H9 (cell line): ENCODE measurements around the gene SIX2. TPM values are rescaled to one million over a fixed set of nuclear protein-coding genes. Genes with fewer than 3 reads are reported as not detected.

ENCODE experiments used
- DNase-seq: peaks from one replicate; pipeline ENCODE4 v3.0.0-alpha.2; 2017
- H2AFZ ChIP-seq: one replicate; pipeline ENCODE4 v1.6.1; 2013; ENCODE audit warnings: mild to moderate bottlenecking, low read length, control low read depth, moderate library complexity
- H2AK5ac ChIP-seq: 2 replicates; pipeline ENCODE4 v1.6.1; 2013; ENCODE audit warnings: low read length, control low read depth, mixed read lengths; ENCODE audit not compliant: insufficient read length
- H2BK120ac ChIP-seq: one replicate; pipeline ENCODE4 v1.6.1; 2013; ENCODE audit warnings: low read depth, mild to moderate bottlenecking, low read length, control low read depth, inconsistent platforms; ENCODE audit not compliant: poor library complexity, severe bottlenecking
- H2BK12ac ChIP-seq: 2 replicates; pipeline ENCODE4 v1.6.1; 2013; ENCODE audit warnings: low read length, control low read depth, mixed read lengths, low read depth; ENCODE audit not compliant: insufficient read length
- H2BK15ac ChIP-seq: 2 replicates; pipeline ENCODE4 v1.6.1; 2013; ENCODE audit warnings: low read depth, low read length, control low read depth
- H2BK20ac ChIP-seq: one replicate; pipeline ENCODE4 v1.6.1; 2013; ENCODE audit warnings: low read depth, mild to moderate bottlenecking, low read length, control low read depth, inconsistent platforms; ENCODE audit not compliant: poor library complexity, severe bottlenecking
- H2BK5ac ChIP-seq: 2 replicates; pipeline ENCODE4 v1.6.1; 2013; ENCODE audit warnings: low read length, control low read depth, mixed read lengths; ENCODE audit not compliant: insufficient read length
- H3K14ac ChIP-seq: 2 replicates; pipeline ENCODE4 v1.6.1; 2013; ENCODE audit warnings: low read length, control low read depth; ENCODE audit not compliant: insufficient read depth
- H3K18ac ChIP-seq: 2 replicates; pipeline ENCODE4 v1.6.1; 2013; ENCODE audit warnings: low read depth, mild to moderate bottlenecking, mixed read lengths, low read length, control low read depth; ENCODE audit not compliant: insufficient read length
- H3K23ac ChIP-seq: 2 replicates; pipeline ENCODE4 v1.6.1; 2013; ENCODE audit warnings: low read length, control low read depth, mixed read lengths, low read depth; ENCODE audit not compliant: insufficient read length
- H3K23me2 ChIP-seq: 2 replicates; pipeline ENCODE4 v1.6.1; 2013; ENCODE audit warnings: low read depth, mild to moderate bottlenecking, mixed read lengths, low read length, control low read depth; ENCODE audit not compliant: insufficient read length, poor library complexity, severe bottlenecking
- H3K27ac ChIP-seq: 2 replicates; pipeline ENCODE4 v1.5.1; 2013; ENCODE audit warnings: low read length, control low read depth, mixed read lengths, low read depth; ENCODE audit not compliant: insufficient read length
- H3K27me3 ChIP-seq: 2 replicates; pipeline ENCODE4 v1.6.1; 2013; ENCODE audit warnings: low read length, control low read depth, inconsistent platforms; ENCODE audit not compliant: insufficient read depth
- H3K4ac ChIP-seq: 2 replicates; pipeline ENCODE4 v1.6.1; 2013; ENCODE audit warnings: low read depth, mild to moderate bottlenecking, control low read depth, inconsistent platforms, low read length, moderate library complexity
- H3K4me1 ChIP-seq: 2 replicates; pipeline ENCODE4 v1.6.1; 2013; ENCODE audit warnings: low read length, control low read depth, inconsistent platforms; ENCODE audit not compliant: insufficient read depth
- H3K4me2 ChIP-seq: 2 replicates; pipeline ENCODE4 v1.6.1; 2013; ENCODE audit warnings: low read length, control low read depth, mixed read lengths; ENCODE audit not compliant: insufficient read length, insufficient read depth
- H3K56ac ChIP-seq: 2 replicates; pipeline ENCODE4 v1.6.1; 2013; ENCODE audit warnings: low read depth, mild to moderate bottlenecking, mixed read lengths, low read length, control low read depth; ENCODE audit not compliant: insufficient read length
- H3K79me1 ChIP-seq: 2 replicates; pipeline ENCODE4 v1.6.1; 2013; ENCODE audit warnings: low read depth, mild to moderate bottlenecking, moderate library complexity, low read length, control low read depth, inconsistent platforms; ENCODE audit not compliant: insufficient read depth, poor library complexity, severe bottlenecking
- H3K79me2 ChIP-seq: 2 replicates; pipeline ENCODE4 v1.6.1; 2013; ENCODE audit warnings: low read length, control low read depth, inconsistent platforms; ENCODE audit not compliant: insufficient read depth
- H3K9ac ChIP-seq: 2 replicates; pipeline ENCODE4 v1.6.1; 2013; ENCODE audit warnings: low read length, control low read depth, mixed read lengths; ENCODE audit not compliant: insufficient read length; ENCODE audit errors: extremely low read depth
- H3K9me3 ChIP-seq: one replicate; pipeline ENCODE4 v1.6.1; 2013; ENCODE audit warnings: low read depth, low read length, inconsistent platforms; ENCODE audit not compliant: control insufficient read depth
- H3T11ph ChIP-seq: one replicate; pipeline ENCODE4 v1.6.1; 2013; ENCODE audit warnings: mild to moderate bottlenecking, low read length, control low read depth, inconsistent platforms
- H4K20me1 ChIP-seq: one replicate; pipeline ENCODE4 v1.6.1; 2013; ENCODE audit not compliant: control insufficient read depth, insufficient read length, insufficient read depth
- H4K5ac ChIP-seq: 2 replicates; pipeline ENCODE4 v1.6.1; 2013; ENCODE audit warnings: low read depth, mild to moderate bottlenecking, mixed read lengths, low read length, control low read depth; ENCODE audit not compliant: insufficient read length
- H4K8ac ChIP-seq: replicated peaks from 2 replicates; pipeline ENCODE4 v1.6.1; 2013; ENCODE audit warnings: low read length, control low read depth, mixed read lengths, low read depth; ENCODE audit not compliant: insufficient read length
- H4K91ac ChIP-seq: 2 replicates; pipeline ENCODE4 v1.6.1; 2013; ENCODE audit warnings: low read depth, mild to moderate bottlenecking, moderate library complexity, mixed read lengths, low read length, control low read depth; ENCODE audit not compliant: insufficient read length
- H3K27ac Mint-ChIP-seq, 3 experiments: 2 replicates in 2 of 3; 3 replicates in 1 of 3; pipeline ENCODE4 v1.8.0; 2020 to 2021; ENCODE audit warnings: mixed read lengths in 3 of 3, mild to moderate bottlenecking in 1 of 3, moderate library complexity in 1 of 3
- H3K27me3 Mint-ChIP-seq: 2 replicates; pipeline ENCODE4 v1.8.0; 2021; ENCODE audit warnings: low read depth, mild to moderate bottlenecking, moderate library complexity, mixed read lengths
- H3K36me3 Mint-ChIP-seq, 3 experiments: 2 replicates in 2 of 3; 3 replicates in 1 of 3; pipeline ENCODE4 v1.8.0; 2020 to 2021; ENCODE audit warnings: low read depth in 3 of 3, mixed read lengths in 3 of 3; ENCODE audit not compliant: insufficient read depth in 1 of 3
- H3K4me1 Mint-ChIP-seq, 2 experiments: 2 replicates each; pipeline ENCODE4 v1.8.0; 2020; ENCODE audit warnings: mixed read lengths in 2 of 2
- H3K4me3 Mint-ChIP-seq, 2 experiments: 2 replicates in 1 of 2; 3 replicates in 1 of 2; pipeline ENCODE4 v1.8.0; 2020 to 2021; ENCODE audit warnings: mild to moderate bottlenecking in 2 of 2, mixed read lengths in 2 of 2, moderate library complexity in 1 of 2
- H3K9me3 Mint-ChIP-seq, 2 experiments: 2 replicates in 1 of 2; 3 replicates in 1 of 2; pipeline ENCODE4 v1.8.0; 2020; ENCODE audit warnings: mild to moderate bottlenecking in 2 of 2, mixed read lengths in 2 of 2, moderate library complexity in 1 of 2
- CTCF ChIP-seq: fragments of 200-600 bp; sonication (generic); conservative IDR thresholded peaks from 3 replicates; pipeline ENCODE4 v1.8.0; 2021; ENCODE audit warnings: antibody characterized with exemption, mild to moderate bottlenecking
- whole genome bisulfite sequencing: extraction: QIAGEN DNeasy Blood & Tissue Kit; methylation state at CpG from one replicate; pipeline ENCODE4 v1.1.7; 2013; ENCODE audit warnings: missing lambda C conversion rate, low lambda C conversion rate, mixed read lengths; ENCODE audit not compliant: insufficient read length; ENCODE audit errors: extremely low coverage; 5-methylcytosine and 5-hydroxymethylcytosine counted together
- total RNA-seq: library from RNA; stranded (reverse); gene quantifications from 2 replicates; pipeline ENCODE4 v1.2.1, GENCODE V29; 2021

SIX2 gene
- total RNA-seq, 1 experiment from 2014 or later, result not detected

GRCh38 chr2:44960871-44961270 is 48.4 kb downstream of the SIX2 start:
- no peak overlapping the region for H2AFZ ChIP-seq
- Mint-ChIP-seq H3K4me3 (no peak overlapping the region), H3K36me3 (no peaks in the 10 kb centered on the region), H3K27ac (no peak overlapping the region), H3K27me3 (peaks cover 79% of the 10 kb centered on the region), H3K4me1 (peaks cover 21 to 38% of the 10 kb centered on the region in 2 experiments), H3K9me3 (no peaks in the 10 kb centered on the region; a peak in 2 of 5 replicates)
- H3K79me2 ChIP-seq, result no peaks in the 10 kb centered on the region
- H3K23ac ChIP-seq, result no peak overlapping the region
- no peak overlapping the region for H3K4ac ChIP-seq
- H3K79me1 ChIP-seq, result no peaks in the 10 kb centered on the region
- H3K9ac ChIP-seq, result no peak overlapping the region
- H2BK12ac ChIP-seq, result no peak overlapping the region
- no peak overlapping the region for H3K18ac ChIP-seq
- no peaks in the 10 kb centered on the region for H4K20me1 ChIP-seq
- DNase-seq, result no peak
- no peak overlapping the region for H4K8ac ChIP-seq
- H3K27ac ChIP-seq, result no peak overlapping the region
- H3K4me1 ChIP-seq, result peaks cover 3% of the 10 kb centered on the region; the same call in 1 of the 2 replicates
- H3K27me3 ChIP-seq, result peaks cover 7% of the 10 kb centered on the region; the same call in 1 of the 2 replicates
- no CpG with 5 or more reads among the region's 5 CpGs for WGBS
- no peak overlapping the region for H3K14ac ChIP-seq
- H2BK15ac ChIP-seq, result no peak overlapping the region
- H3K4me2 ChIP-seq, result no peak overlapping the region
- no peak for TF ChIP-seq CTCF
- H3K56ac ChIP-seq, result no peak overlapping the region
- no peak overlapping the region for H2BK120ac ChIP-seq
- H2AK5ac ChIP-seq, result no peak overlapping the region
- no peak overlapping the region for H2BK5ac ChIP-seq
- H3K9me3 ChIP-seq, result no peaks in the 10 kb centered on the region
- no peak overlapping the region for H2BK20ac ChIP-seq
- H4K5ac ChIP-seq, result no peak overlapping the region
- H4K91ac ChIP-seq, result no peak overlapping the region
- H3T11ph ChIP-seq, result no peak overlapping the region
- no peaks in the 10 kb centered on the region for H3K23me2 ChIP-seq
